ENCODE data around the gene MCTP2. TPM values are rescaled to one million over a fixed set of nuclear protein-coding genes. Genes with fewer than 3 reads are reported as not detected.

Gene MCTP2
- total and polyA plus RNA-seq, 5 donors from 2014 or later = 1.1 to 6.4 (median 2.8) TPM

DNA sequence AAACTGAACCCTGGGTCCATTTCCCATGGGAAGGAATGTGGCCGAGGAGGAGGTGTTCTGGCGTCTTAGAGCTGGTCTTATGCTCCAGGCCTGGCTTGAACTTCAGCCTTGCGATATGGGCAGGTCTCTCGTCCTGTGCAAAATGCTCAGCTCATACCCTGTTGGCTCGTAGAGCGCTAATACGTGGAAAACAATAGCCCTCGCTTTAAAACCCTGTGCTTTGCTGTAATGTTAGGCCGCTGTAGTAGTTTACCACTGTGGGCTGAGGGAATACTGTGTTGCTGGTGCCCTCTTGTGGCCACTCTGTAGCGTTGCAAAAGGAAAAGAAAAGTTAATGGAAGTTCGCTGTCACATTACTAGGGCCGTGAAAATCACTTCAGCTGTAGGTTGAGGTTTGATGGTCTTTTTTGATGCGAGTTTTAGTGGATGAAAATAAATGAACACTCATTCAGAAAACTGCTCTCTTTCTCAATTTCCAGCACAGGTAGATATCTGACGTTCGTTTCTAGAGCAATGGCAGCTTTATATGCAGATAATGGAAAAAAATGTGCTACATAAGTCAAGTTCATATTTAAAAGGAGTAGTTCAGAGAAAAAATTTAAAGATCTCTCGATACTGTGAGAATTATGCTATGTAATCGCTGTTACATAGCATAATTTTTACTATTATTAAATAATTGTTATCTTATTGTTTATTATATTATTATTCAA lies 92.9 kb downstream of the MCTP2 start:
- no peak overlapping the region for H3K4me3 Mint-ChIP-seq
- H3K4me1 ChIP-seq (ENCODE audit: control insufficient read depth, insufficient read depth, low read length, poor library complexity, severe bottlenecking) = no peaks in the 10 kb centered on the region
- no peaks in the 10 kb centered on the region for H3K36me3 ChIP-seq (ENCODE audit: control insufficient read depth, insufficient read depth, low read length)
- peaks cover 0 to 8% (median 4%) of the 10 kb centered on the region in 4 donors for H3K4me1 Mint-ChIP-seq
- no peaks in the 10 kb centered on the region for H3K9me3 Mint-ChIP-seq
- H3K9me3 ChIP-seq (ENCODE audit: control insufficient read depth in 2 of 2, low read length in 2 of 2) = no peaks in the 10 kb centered on the region
- DNase-seq (peak; percentile 15 to 67 (median 45)), ATAC-seq (ENCODE audit: low read depth in 2 of 2) (peak; percentile 80 to 85)
- no peak overlapping the region for H3K27ac Mint-ChIP-seq
- H3K27me3 Mint-ChIP-seq = no peaks in the 10 kb centered on the region
- no peaks in the 10 kb centered on the region for H3K36me3 Mint-ChIP-seq
- H3K27ac ChIP-seq (ENCODE audit: insufficient read depth, low read length, poor library complexity, severe bottlenecking) = no peak overlapping the region
- no peaks in the 10 kb centered on the region for H3K27me3 ChIP-seq (ENCODE audit: control insufficient read depth, insufficient read depth, low read length)
- H3K4me3 ChIP-seq (ENCODE audit: low read depth, low read length) = no peak overlapping the region

- no peaks in the 10 kb centered on the region for H3K9me3 Mint-ChIP-seq
- no peak for DNase-seq
- peaks cover 0 to 8% (median 4%) of the 10 kb centered on the region in 4 donors for H3K4me1 Mint-ChIP-seq
- H3K4me3 ChIP-seq (ENCODE audit: low read depth, low read length) = no peak overlapping the region
- H3K9me3 ChIP-seq (ENCODE audit: control insufficient read depth in 2 of 2, low read length in 2 of 2) = no peaks in the 10 kb centered on the region
- H3K36me3 Mint-ChIP-seq = no peaks in the 10 kb centered on the region
- no peaks in the 10 kb centered on the region for H3K36me3 ChIP-seq (ENCODE audit: control insufficient read depth, insufficient read depth, low read length)
- H3K27ac ChIP-seq (ENCODE audit: insufficient read depth, low read length, poor library complexity, severe bottlenecking) = no peak overlapping the region
- peaks cover 3% of the 10 kb centered on the region for H3K27me3 Mint-ChIP-seq
- no peaks in the 10 kb centered on the region for H3K27me3 ChIP-seq (ENCODE audit: control insufficient read depth, insufficient read depth, low read length)
- H3K4me1 ChIP-seq (ENCODE audit: control insufficient read depth, insufficient read depth, low read length, poor library complexity, severe bottlenecking) = no peaks in the 10 kb centered on the region
- no peak for ATAC-seq (ENCODE audit: low read depth in 2 of 2)
- H3K4me3 Mint-ChIP-seq = no peak overlapping the region
- H3K27ac Mint-ChIP-seq = no peak overlapping the region
Observed at GRCh38 chr15:94324835-94325767, 93.7 kb downstream of the MCTP2 start.

DNA sequence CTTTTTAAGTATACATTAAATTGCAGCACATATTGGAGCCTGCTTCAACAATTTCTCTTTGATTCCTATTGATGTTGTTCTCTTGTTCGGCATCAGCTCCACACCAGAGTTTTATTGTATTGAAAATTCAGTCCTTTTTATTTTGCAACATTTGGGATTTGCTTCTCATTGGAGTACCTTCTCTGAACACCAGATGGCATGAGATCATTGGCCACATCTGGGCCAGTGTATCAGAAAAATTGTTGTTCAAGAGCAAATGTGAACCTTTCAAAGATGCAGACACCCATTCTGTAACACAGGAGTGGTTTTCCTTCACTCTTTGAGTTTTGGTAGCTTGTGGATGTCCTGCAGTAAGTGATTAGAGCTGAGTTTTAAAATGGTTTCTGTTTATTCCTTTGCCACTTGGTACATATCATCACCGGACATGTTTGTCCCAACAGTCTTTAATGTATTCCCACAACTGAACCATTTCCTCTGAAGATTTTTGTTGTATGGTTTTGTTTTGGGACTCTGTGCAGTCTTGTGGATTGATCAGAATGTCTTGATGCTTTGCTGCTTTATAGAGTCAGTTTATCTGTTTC lies 96.1 kb downstream of the MCTP2 start:
- Histone ChIP-seq H3K9me3 (ENCODE audit: control insufficient read depth in 2 of 2, low read length in 2 of 2) (no peaks in the 10 kb centered on the region), H3K27me3 (ENCODE audit: control insufficient read depth, insufficient read depth, low read length) (no peaks in the 10 kb centered on the region), H3K4me3 (ENCODE audit: low read depth, low read length) (no peak overlapping the region), H3K27ac (ENCODE audit: insufficient read depth, low read length, poor library complexity, severe bottlenecking) (no peak overlapping the region), H3K36me3 (ENCODE audit: control insufficient read depth, insufficient read depth, low read length) (no peaks in the 10 kb centered on the region), H3K4me1 (ENCODE audit: control insufficient read depth, insufficient read depth, low read length, poor library complexity, severe bottlenecking) (no peaks in the 10 kb centered on the region)
- Mint-ChIP-seq H3K27me3 (peaks cover 4% of the 10 kb centered on the region), H3K27ac (no peak overlapping the region), H3K9me3 (no peaks in the 10 kb centered on the region), H3K36me3 (no peaks in the 10 kb centered on the region), H3K4me3 (no peak overlapping the region), H3K4me1 (peaks cover 0 to 8% (median 4%) of the 10 kb centered on the region in 4 donors)
- peak in 1 of 3 donors; percentile 34 for DNase-seq
- no peak for ATAC-seq (ENCODE audit: low read depth in 2 of 2)

GRCh38 chr15:94331731-94332130 lies 100.4 kb downstream of the MCTP2 start:
- Histone ChIP-seq H3K27me3 (ENCODE audit: control insufficient read depth, insufficient read depth, low read length) (no peaks in the 10 kb centered on the region), H3K4me1 (ENCODE audit: control insufficient read depth, insufficient read depth, low read length, poor library complexity, severe bottlenecking) (no peaks in the 10 kb centered on the region), H3K36me3 (ENCODE audit: control insufficient read depth, insufficient read depth, low read length) (no peaks in the 10 kb centered on the region), H3K4me3 (ENCODE audit: low read depth, low read length) (no peak overlapping the region), H3K27ac (ENCODE audit: insufficient read depth, low read length, poor library complexity, severe bottlenecking) (no peak overlapping the region), H3K9me3 (ENCODE audit: control insufficient read depth in 2 of 2, low read length in 2 of 2) (no peaks in the 10 kb centered on the region)
- Mint-ChIP-seq H3K27me3 (peaks cover 4% of the 10 kb centered on the region), H3K4me3 (no peak overlapping the region), H3K4me1 (no peaks in the 10 kb centered on the region), H3K27ac (peak overlapping the region in 1 of 3 donors; percentile 9), H3K36me3 (no peaks in the 10 kb centered on the region), H3K9me3 (no peaks in the 10 kb centered on the region)
- DNase-seq (no peak), ATAC-seq (ENCODE audit: low read depth in 2 of 2) (no peak)

DNA sequence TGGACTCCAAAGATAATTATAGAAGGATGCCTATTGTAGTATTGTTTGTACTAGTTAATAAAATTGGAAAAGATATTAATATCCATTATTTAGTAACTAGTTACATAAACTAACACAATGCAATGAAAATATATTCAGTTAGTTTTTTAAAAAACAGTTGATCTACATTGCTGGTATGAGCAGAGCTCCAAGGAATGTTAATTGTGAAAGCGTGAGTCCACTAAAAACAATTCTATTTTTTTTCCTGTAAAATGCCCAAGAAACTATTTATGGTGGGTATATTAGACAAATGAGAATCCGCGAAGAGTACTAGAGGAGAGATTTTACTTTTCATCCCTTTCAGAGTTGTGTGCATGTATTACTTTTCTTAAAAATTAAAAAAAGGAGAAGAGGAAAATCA lies 104.3 kb downstream of the MCTP2 start:
- no peaks in the 10 kb centered on the region for H3K4me1 ChIP-seq (ENCODE audit: control insufficient read depth, insufficient read depth, low read length, poor library complexity, severe bottlenecking)
- H3K27me3 Mint-ChIP-seq = no peaks in the 10 kb centered on the region
- no peak overlapping the region for H3K27ac Mint-ChIP-seq
- no peaks in the 10 kb centered on the region for H3K36me3 ChIP-seq (ENCODE audit: control insufficient read depth, insufficient read depth, low read length)
- H3K9me3 Mint-ChIP-seq = no peaks in the 10 kb centered on the region
- H3K4me3 ChIP-seq (ENCODE audit: low read depth, low read length) = no peak overlapping the region
- ATAC-seq (ENCODE audit: low read depth in 2 of 2) (no peak), DNase-seq (no peak)
- no peaks in the 10 kb centered on the region for H3K27me3 ChIP-seq (ENCODE audit: control insufficient read depth, insufficient read depth, low read length)
- no peak overlapping the region for H3K4me3 Mint-ChIP-seq
- H3K27ac ChIP-seq (ENCODE audit: insufficient read depth, low read length, poor library complexity, severe bottlenecking) = no peak overlapping the region
- no peaks in the 10 kb centered on the region for H3K4me1 Mint-ChIP-seq
- peaks cover under 1% of the 10 kb centered on the region for H3K36me3 Mint-ChIP-seq
- H3K9me3 ChIP-seq (ENCODE audit: control insufficient read depth in 2 of 2, low read length in 2 of 2) = no peaks in the 10 kb centered on the region

- Mint-ChIP-seq H3K4me1 (no peaks in the 10 kb centered on the region), H3K36me3 (peaks cover 5% of the 10 kb centered on the region), H3K4me3 (no peak overlapping the region), H3K9me3 (no peaks in the 10 kb centered on the region), H3K27me3 (no peaks in the 10 kb centered on the region), H3K27ac (no peak overlapping the region)
- no peak for ATAC-seq (ENCODE audit: low read depth in 2 of 2)
- Histone ChIP-seq H3K4me3 (ENCODE audit: low read depth, low read length) (no peak overlapping the region), H3K4me1 (ENCODE audit: control insufficient read depth, insufficient read depth, low read length, poor library complexity, severe bottlenecking) (no peaks in the 10 kb centered on the region), H3K27ac (ENCODE audit: insufficient read depth, low read length, poor library complexity, severe bottlenecking) (no peak overlapping the region), H3K9me3 (ENCODE audit: control insufficient read depth in 2 of 2, low read length in 2 of 2) (no peaks in the 10 kb centered on the region), H3K27me3 (ENCODE audit: control insufficient read depth, insufficient read depth, low read length) (no peaks in the 10 kb centered on the region), H3K36me3 (ENCODE audit: control insufficient read depth, insufficient read depth, low read length) (no peaks in the 10 kb centered on the region)
- no peak for DNase-seq
Observed at GRCh38 chr15:94336817-94337467, 105.6 kb downstream of the MCTP2 start.

GRCh38 chr15:94338243-94338846 lies 107.0 kb downstream of the MCTP2 start:
- H3K9me3 Mint-ChIP-seq = no peaks in the 10 kb centered on the region
- Histone ChIP-seq H3K27me3 (ENCODE audit: control insufficient read depth, insufficient read depth, low read length) (no peaks in the 10 kb centered on the region), H3K36me3 (ENCODE audit: control insufficient read depth, insufficient read depth, low read length) (no peaks in the 10 kb centered on the region), H3K9me3 (ENCODE audit: control insufficient read depth in 2 of 2, low read length in 2 of 2) (no peaks in the 10 kb centered on the region), H3K4me3 (ENCODE audit: low read depth, low read length) (no peak overlapping the region), H3K4me1 (ENCODE audit: control insufficient read depth, insufficient read depth, low read length, poor library complexity, severe bottlenecking) (no peaks in the 10 kb centered on the region), H3K27ac (ENCODE audit: insufficient read depth, low read length, poor library complexity, severe bottlenecking) (no peak overlapping the region)
- ATAC-seq (ENCODE audit: low read depth in 2 of 2) (no peak), DNase-seq (no peak)
- H3K4me1 Mint-ChIP-seq = no peaks in the 10 kb centered on the region
- H3K27ac Mint-ChIP-seq = no peak overlapping the region
- no peak overlapping the region for H3K4me3 Mint-ChIP-seq
- no peaks in the 10 kb centered on the region for H3K27me3 Mint-ChIP-seq
- peaks cover 5% of the 10 kb centered on the region for H3K36me3 Mint-ChIP-seq

Data from CD4-positive, CD25-positive, alpha-beta regulatory T cell (primary cell).